Panc1 (cell line): ENCODE results near the gene ANO9. TPM values are rescaled to one million over a fixed set of nuclear protein-coding genes. Genes with fewer than 3 reads are reported as not detected.

Source experiments
- ATAC-seq: fragments of 200-7000 bp; cut with Tn5 transposase; 2 replicates; pipeline ENCODE4 v1.9.1; 2020; ENCODE audit warnings: mild to moderate bottlenecking, moderate library complexity
- BruUV-seq: library from RNA; stranded (reverse); fragments of 400-500 nt; replicated peaks from 2 replicates; lab custom pipeline; 2021; lab: Mats Ljungman, UMichigan
- CTCF ChIA-PET: fragments of 300-600 bp; sonication (Branson Sonifier 250); formaldehyde crosslinking; loops from one replicate; lab custom pipeline; 2022; ENCODE audit warnings: antibody characterized with exemption; lab: Charles Lee
- POLR2A ChIA-PET: fragments of 300-600 bp; sonication (Branson Sonifier 250); formaldehyde crosslinking; loops from one replicate; lab custom pipeline; 2022; ENCODE audit warnings: antibody characterized with exemption; lab: Charles Lee
- DNase-seq: peaks from one replicate; pipeline ENCODE4 v3.0.0-alpha.2; 2010; ENCODE audit warnings: low read depth, low spot score
- H3K27ac ChIP-seq: 2 replicates; pipeline ENCODE4 v1.5.1; 2011; ENCODE audit warnings: mild to moderate bottlenecking, low read length, inconsistent platforms
- H3K27me3 ChIP-seq: fragments of 200-500 bp; sonication (Bioruptor generic); 2 replicates; pipeline ENCODE4 v1.6.0; 2014; ENCODE audit warnings: low read length, inconsistent platforms; ENCODE audit not compliant: control insufficient read depth, insufficient read depth
- H3K36me3 ChIP-seq: fragments of 200-500 bp; sonication (Bioruptor generic); 2 replicates; pipeline ENCODE4 v1.5.1; 2014; ENCODE audit warnings: inconsistent platforms, mild to moderate bottlenecking, low read length, moderate library complexity; ENCODE audit not compliant: control insufficient read depth, insufficient read depth
- H3K4me1 ChIP-seq: 2 replicates; pipeline ENCODE4 v1.5.1; 2011; ENCODE audit warnings: inconsistent platforms, mild to moderate bottlenecking, low read length, moderate library complexity; ENCODE audit not compliant: control insufficient read depth, insufficient read depth
- H3K4me3 ChIP-seq, 2 experiments: 2 replicates each; pipeline ENCODE4 v1.5.1; 2011 to 2012; ENCODE audit warnings: low read depth in 2 of 2, low read length in 2 of 2, mild to moderate bottlenecking in 2 of 2, inconsistent platforms in 1 of 2, moderate library complexity in 1 of 2
- H3K9me3 ChIP-seq: fragments of 200-500 bp; sonication (Bioruptor generic); 2 replicates; pipeline ENCODE4 v1.5.1; 2014; ENCODE audit warnings: low read depth, mild to moderate bottlenecking, inconsistent platforms, low read length, moderate library complexity; ENCODE audit not compliant: control insufficient read depth, insufficient read depth
- CTCF ChIP-seq: fragments of 450-650 bp; IDR thresholded peaks from 2 replicates; pipeline ENCODE4 v1.5.1; 2017; ENCODE audit warnings: mild to moderate bottlenecking
- POLR2AphosphoS5 ChIP-seq: IDR thresholded peaks from 2 replicates; pipeline ENCODE4 v1.6.1; 2012; ENCODE audit warnings: mild to moderate bottlenecking, low read depth, low read length, moderate library complexity
- REST ChIP-seq, 2 experiments: IDR thresholded peaks; 2 replicates each; pipeline ENCODE4 v1.6.1; 2011 to 2012; ENCODE audit warnings: low read depth in 2 of 2, control low read depth in 1 of 2, low read length in 1 of 2, mild to moderate bottlenecking in 1 of 2, moderate library complexity in 1 of 2; ENCODE audit not compliant: insufficient read depth in 1 of 2
- SIN3A ChIP-seq: IDR thresholded peaks from 2 replicates; pipeline ENCODE4 v1.6.1; 2012; ENCODE audit warnings: low read depth, mild to moderate bottlenecking, low read length, moderate library complexity, borderline replicate concordance; ENCODE audit not compliant: insufficient read depth
- TCF7L2 ChIP-seq: IDR thresholded peaks from 2 replicates; pipeline ENCODE4 v1.6.1; 2011; ENCODE audit warnings: mild to moderate bottlenecking, low read depth, low read length, inconsistent platforms
- in situ Hi-C: cut with HindIII; loops from 2 replicates; pipeline ENCODE4 v1.10.0; 2016; ENCODE audit warnings: low sequenced_read_pairs, low pct_unique_long_range_greater_than_20kb
- intact Hi-C: fragments of 100-400 bp; cut with micrococcal nuclease; formaldehyde crosslinking; loops from one replicate; pipeline ENCODE4 v1.10.0; 2022; ENCODE audit not compliant: unreplicated experiment
- total RNA-seq: library from RNA; stranded (reverse); gene quantifications from one replicate; pipeline ENCODE4 v1.2.1, GENCODE V29; 2021; ENCODE audit not compliant: unreplicated experiment

ANO9 gene
- total RNA-seq, 1 experiment from 2014 or later: 61.4 TPM

- ChIA-PET CTCF (no interaction called here), POLR2A (no interaction called here)
- intact Hi-C loops: no loop called here
- ATAC-seq: no peak
- Histone ChIP-seq H3K4me3 (no peak overlapping the region), H3K27me3 (no peaks in the 10 kb centered on the region), H3K36me3 (no peaks in the 10 kb centered on the region), H3K9me3 (no peaks in the 10 kb centered on the region), H3K27ac (no peak overlapping the region), H3K4me1 (peaks cover 11% of the 10 kb centered on the region)
- TF ChIP-seq POLR2AphosphoS5: no peak
- in situ Hi-C loops: no loop called here
- no TSS peak for BruUV-seq
- DNase-seq: no peak
These were observed 13.5 kb downstream of the ANO9 start for GRCh38 chr11:428295-428694.

GRCh38 chr11:426851-427250 lies 15.0 kb downstream of the ANO9 start:
- Histone ChIP-seq H3K36me3 (no peaks in the 10 kb centered on the region), H3K27ac (no peak overlapping the region), H3K27me3 (no peaks in the 10 kb centered on the region), H3K4me3 (no peak overlapping the region), H3K4me1 (peaks cover 7% of the 10 kb centered on the region), H3K9me3 (no peaks in the 10 kb centered on the region)
- intact Hi-C loops: no loop called here
- no peak for TF ChIP-seq CTCF
- TF ChIP-seq TCF7L2: no peak
- TF ChIP-seq POLR2AphosphoS5: no peak
- TF ChIP-seq REST (IDR thresholded peaks at IDR 0.05; ENCODE audit: insufficient read depth in 1 of 2, low read depth in 2 of 2, low read length in 1 of 2): no peak
- TF ChIP-seq SIN3A: no peak
- DNase-seq (no peak), ATAC-seq (no peak)
- POLR2A ChIA-PET: no interaction called here
- CTCF ChIA-PET: interaction anchor here (0.7 to 1.0 kb wide), 2 partner anchors 12 to 20 kb away, joined by 3 to 4 read pairs; no protein-coding TSS in a partner anchor
- BruUV-seq: no TSS peak
- in situ Hi-C loops: no loop called here

GRCh38 chr11:425301-425700 lies 16.5 kb downstream of the ANO9 start:
- TSS peak; percentile 64 for BruUV-seq

More at GRCh38 chr11:425301-425700, 16.5 kb downstream of the ANO9 start:
- ChIA-PET CTCF (no interaction called here), POLR2A (no interaction called here)
- Histone ChIP-seq H3K27ac (no peak overlapping the region), H3K27me3 (no peaks in the 10 kb centered on the region), H3K4me1 (peaks cover 4% of the 10 kb centered on the region; the same call in 1 of the 2 replicates), H3K36me3 (no peaks in the 10 kb centered on the region), H3K4me3 (no peak overlapping the region), H3K9me3 (no peaks in the 10 kb centered on the region)
- intact Hi-C loops: no loop called here
- ATAC-seq: no peak
- no peak for DNase-seq
- in situ Hi-C loops: no loop called here
- TF ChIP-seq CTCF (no peak), SIN3A (no peak), POLR2AphosphoS5 (no peak), TCF7L2 (no peak), REST (IDR thresholded peaks at IDR 0.05; ENCODE audit: insufficient read depth in 1 of 2, low read depth in 2 of 2, low read length in 1 of 2) (no peak)
